Heart left ventricle (tissue), 13 donors: Measurements from ENCODE around the gene TTC21B.

ENCODE experiments used
- CTCF ChIP-seq, 12 donors: fragments of 200-600 bp; sonication (generic) in 4 of 12; IDR thresholded peaks; one replicate each; pipeline versions ENCODE4 v1.5.0 to v1.8.0; 2018 to 2022; ENCODE audit warnings: antibody characterized with exemption in 12 of 12, mild to moderate bottlenecking in 5 of 12
- POLR2A ChIP-seq, 2 donors: fragments of 450-650 bp; IDR thresholded peaks; one replicate each; pipeline ENCODE4 v1.6.1; 2017; ENCODE audit warnings: antibody characterized with exemption in 2 of 2, mild to moderate bottlenecking in 2 of 2, moderate library complexity in 2 of 2
- donor health status: ischemic (EF 13 %, LVEDD 7.1; RV severe dilation, severe dysfunction).
- donor health status: DM: no; HTN: yes; CAD: no.
- donor health status: DM: no; HTN: no; CAD: no.
- donor health status: ischemic (EF 25% LVEDD 6.9; RV normal size, moderate dysfunction).
- donor health status: ischemic (EF 25% LVEDD 5.7; RV mildly dilated, moderate dysfunction).
- donor health status: ischemic (EF 35%, LVEDD 5.7; RV mildly dilated, moderate dysfunction).
- donor health status: nonischemic (EF 11% LVEDD 7.7; RV severe dilation, severe dysfunction).
- donor health status: DM: yes; HTN: yes; CAD: no.
- donor health status: PGD.
- donor health status: ischemic (EF 29% LVEDD 5.4; RV normal size, mild dysfunction).
- donor health status: nonischemic (EF 23%, LVEDD 6.1; RV moderate dilation, normal function).

GRCh38 chr2:165888171-165888570, 65.4 kb downstream of the TTC21B start:
- no peak for TF ChIP-seq CTCF (IDR thresholded peaks at IDR 0.05)
- TF ChIP-seq POLR2A (IDR thresholded peaks at IDR 0.05), result no peak
